Nephron (organoid): Measurements from ENCODE around the gene LDB1.

Source experiments
- H3K27ac Mint-ChIP-seq, 3 experiments: 2 replicates each; pipeline ENCODE4 v1.8.0; 2020; ENCODE audit warnings: mixed read lengths in 3 of 3, mild to moderate bottlenecking in 2 of 3, moderate library complexity in 1 of 3
- H3K27me3 Mint-ChIP-seq: 2 replicates; pipeline ENCODE4 v1.8.0; 2021; ENCODE audit warnings: low read depth, mild to moderate bottlenecking, moderate library complexity, mixed read lengths
- H3K36me3 Mint-ChIP-seq: 2 replicates; pipeline ENCODE4 v1.8.0; 2020; ENCODE audit warnings: low read depth, mixed read lengths
- H3K4me1 Mint-ChIP-seq: 2 replicates; pipeline ENCODE4 v1.8.0; 2020; ENCODE audit warnings: mixed read lengths
- H3K4me3 Mint-ChIP-seq, 3 experiments: 2 replicates each; pipeline ENCODE4 v1.8.0; 2020; ENCODE audit warnings: mild to moderate bottlenecking in 3 of 3, mixed read lengths in 3 of 3, moderate library complexity in 2 of 3
- H3K9me3 Mint-ChIP-seq: 2 replicates; pipeline ENCODE4 v1.8.0; 2020; ENCODE audit warnings: mixed read lengths
- TF ChIP-seq, protein P1 (sequence below), 3 experiments: fragments of 200-600 bp; sonication (generic); IDR thresholded peaks; one replicate each; pipeline ENCODE4 v1.5.0; 2021; ENCODE audit warnings: antibody characterized with exemption in 3 of 3; ENCODE audit not compliant: unreplicated experiment in 3 of 3

Gene LDB1

DNA sequence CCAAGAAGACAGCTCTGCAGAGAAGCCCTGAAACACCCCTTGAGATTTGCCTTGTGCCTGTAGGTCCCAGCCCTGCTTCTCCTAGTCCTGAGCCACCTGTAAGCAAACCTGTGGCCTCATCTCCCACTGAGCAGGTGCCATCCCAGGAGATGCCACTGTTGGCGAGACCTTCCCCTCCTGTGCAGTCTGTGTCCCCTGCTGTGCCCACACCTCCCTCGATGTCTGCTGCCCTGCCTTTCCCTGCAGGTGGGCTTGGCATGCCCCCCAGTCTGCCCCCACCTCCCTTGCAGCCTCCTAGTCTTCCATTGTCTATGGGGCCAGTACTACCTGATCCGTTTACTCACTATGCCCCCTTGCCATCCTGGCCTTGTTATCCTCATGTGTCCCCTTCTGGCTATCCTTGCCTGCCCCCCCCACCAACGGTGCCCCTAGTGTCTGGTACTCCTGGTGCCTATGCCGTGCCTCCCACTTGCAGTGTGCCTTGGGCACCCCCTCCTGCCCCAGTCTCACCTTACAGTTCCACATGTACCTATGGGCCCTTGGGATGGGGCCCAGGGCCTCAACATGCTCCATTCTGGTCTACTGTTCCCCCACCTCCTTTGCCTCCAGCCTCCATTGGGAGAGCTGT, 20.9 kb upstream of the LDB1 start:
- H3K9me3 Mint-ChIP-seq, result no peaks in the 10 kb centered on the region
- H3K36me3 Mint-ChIP-seq, result peaks cover 65% of the 10 kb centered on the region
- no peak overlapping the region for H3K27ac Mint-ChIP-seq
- H3K4me3 Mint-ChIP-seq, result no peak overlapping the region
- TF ChIP-seq, protein P1, sequence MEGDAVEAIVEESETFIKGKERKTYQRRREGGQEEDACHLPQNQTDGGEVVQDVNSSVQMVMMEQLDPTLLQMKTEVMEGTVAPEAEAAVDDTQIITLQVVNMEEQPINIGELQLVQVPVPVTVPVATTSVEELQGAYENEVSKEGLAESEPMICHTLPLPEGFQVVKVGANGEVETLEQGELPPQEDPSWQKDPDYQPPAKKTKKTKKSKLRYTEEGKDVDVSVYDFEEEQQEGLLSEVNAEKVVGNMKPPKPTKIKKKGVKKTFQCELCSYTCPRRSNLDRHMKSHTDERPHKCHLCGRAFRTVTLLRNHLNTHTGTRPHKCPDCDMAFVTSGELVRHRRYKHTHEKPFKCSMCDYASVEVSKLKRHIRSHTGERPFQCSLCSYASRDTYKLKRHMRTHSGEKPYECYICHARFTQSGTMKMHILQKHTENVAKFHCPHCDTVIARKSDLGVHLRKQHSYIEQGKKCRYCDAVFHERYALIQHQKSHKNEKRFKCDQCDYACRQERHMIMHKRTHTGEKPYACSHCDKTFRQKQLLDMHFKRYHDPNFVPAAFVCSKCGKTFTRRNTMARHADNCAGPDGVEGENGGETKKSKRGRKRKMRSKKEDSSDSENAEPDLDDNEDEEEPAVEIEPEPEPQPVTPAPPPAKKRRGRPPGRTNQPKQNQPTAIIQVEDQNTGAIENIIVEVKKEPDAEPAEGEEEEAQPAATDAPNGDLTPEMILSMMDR (IDR thresholded peaks at IDR 0.05; ENCODE audit: unreplicated experiment in 3 of 3), result no peak
- H3K4me1 Mint-ChIP-seq, result peaks cover 23% of the 10 kb centered on the region
- no peaks in the 10 kb centered on the region for H3K27me3 Mint-ChIP-seq

DNA sequence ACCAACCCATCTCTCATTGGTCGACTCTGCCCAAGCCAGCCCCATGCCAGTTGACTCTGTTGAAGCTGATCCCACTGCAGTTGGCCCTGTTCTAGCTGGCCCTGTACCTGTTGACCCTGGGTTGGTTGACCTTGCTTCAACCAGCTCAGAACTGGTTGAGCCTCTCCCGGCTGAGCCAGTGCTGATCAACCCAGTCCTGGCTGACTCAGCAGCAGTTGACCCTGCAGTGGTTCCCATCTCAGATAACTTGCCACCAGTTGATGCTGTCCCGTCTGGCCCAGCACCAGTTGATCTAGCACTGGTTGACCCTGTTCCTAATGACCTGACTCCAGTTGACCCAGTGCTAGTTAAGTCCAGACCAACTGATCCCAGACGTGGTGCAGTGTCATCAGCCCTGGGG, 20.1 kb upstream of the LDB1 start:
- Mint-ChIP-seq H3K4me1 (peaks cover 29% of the 10 kb centered on the region), H3K27ac (no peak overlapping the region), H3K27me3 (no peaks in the 10 kb centered on the region), H3K9me3 (no peaks in the 10 kb centered on the region), H3K4me3 (no peak overlapping the region), H3K36me3 (peaks cover 60% of the 10 kb centered on the region)
- TF ChIP-seq, protein P1 (IDR thresholded peaks at IDR 0.05; ENCODE audit: unreplicated experiment in 3 of 3), result no peak

DNA sequence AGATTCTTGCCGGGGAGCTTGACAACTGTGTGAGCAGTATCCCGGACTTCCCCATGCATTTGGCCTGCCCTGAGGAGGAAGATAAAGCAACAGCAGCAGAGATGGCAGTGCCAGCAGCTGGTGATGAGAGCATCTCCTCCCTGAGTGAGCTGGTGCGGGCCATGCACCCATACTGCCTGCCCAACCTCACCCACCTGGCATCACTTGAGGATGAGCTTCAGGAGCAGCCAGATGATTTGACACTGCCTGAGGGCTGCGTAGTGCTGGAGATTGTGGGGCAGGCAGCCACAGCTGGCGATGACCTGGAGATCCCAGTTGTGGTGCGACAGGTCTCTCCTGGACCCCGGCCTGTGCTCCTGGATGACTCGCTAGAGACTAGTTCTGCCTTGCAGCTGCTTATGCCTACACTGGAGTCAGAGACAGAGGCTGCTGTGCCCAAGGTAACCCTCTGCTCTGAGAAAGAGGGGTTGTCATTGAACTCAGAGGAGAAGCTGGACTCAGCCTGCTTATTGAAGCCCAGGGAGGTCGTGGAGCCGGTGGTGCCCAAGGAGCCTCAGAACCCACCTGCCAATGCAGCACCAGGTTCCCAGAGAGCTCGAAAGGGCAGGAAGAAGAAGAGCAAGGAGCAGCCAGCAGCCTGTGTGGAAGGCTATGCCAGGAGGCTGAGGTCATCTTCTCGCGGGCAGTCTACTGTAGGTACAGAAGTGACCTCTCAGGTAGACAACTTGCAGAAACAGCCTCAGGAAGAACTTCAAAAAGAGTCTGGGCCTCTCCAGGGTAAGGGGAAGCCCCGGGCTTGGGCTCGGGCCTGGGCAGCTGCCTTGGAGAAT, 19.3 kb upstream of the LDB1 start:
- TF ChIP-seq, protein P1 (IDR thresholded peaks at IDR 0.05; ENCODE audit: unreplicated experiment in 3 of 3), result no peak
- H3K36me3 Mint-ChIP-seq, result peaks cover 58% of the 10 kb centered on the region
- H3K27me3 Mint-ChIP-seq, result no peaks in the 10 kb centered on the region
- peaks cover 36% of the 10 kb centered on the region for H3K4me1 Mint-ChIP-seq
- H3K27ac Mint-ChIP-seq, result no peak overlapping the region
- H3K9me3 Mint-ChIP-seq, result no peaks in the 10 kb centered on the region
- H3K4me3 Mint-ChIP-seq, result no peak overlapping the region

DNA sequence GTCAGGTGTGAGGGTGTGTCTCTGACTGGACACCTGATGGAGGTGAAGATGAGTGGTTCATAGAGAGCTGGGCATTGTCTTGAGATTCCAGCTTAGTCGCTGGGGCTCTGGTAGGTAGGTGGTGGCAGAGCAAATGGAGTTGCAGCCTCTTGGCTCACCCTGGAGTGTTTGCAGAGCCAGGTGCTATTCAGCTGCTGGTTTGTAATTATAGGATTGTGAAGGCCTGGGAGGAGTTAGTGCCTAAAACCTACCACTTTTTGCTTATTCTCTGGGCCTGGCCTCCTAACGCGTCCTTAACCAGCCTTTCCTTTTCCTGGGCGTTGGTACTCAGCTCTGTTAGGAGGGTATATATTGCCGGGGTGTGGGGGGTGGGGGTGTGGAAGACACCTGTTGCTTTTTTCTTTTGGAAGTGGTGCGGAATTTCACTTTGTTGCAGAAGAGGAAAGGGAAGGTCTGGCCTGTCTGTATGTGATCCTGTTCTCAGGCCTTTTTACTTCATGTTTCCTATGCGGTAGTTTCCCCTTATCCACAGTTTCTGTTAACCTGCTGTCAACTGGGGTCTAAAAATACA, 15.9 kb upstream of the LDB1 start:
- H3K4me3 Mint-ChIP-seq, result peak overlapping the region; percentile 55 to 73 (median 55)
- H3K36me3 Mint-ChIP-seq, result peaks cover 32% of the 10 kb centered on the region
- peaks cover 45% of the 10 kb centered on the region for H3K4me1 Mint-ChIP-seq
- H3K27ac Mint-ChIP-seq, result peak overlapping the region; percentile 2 to 50 (median 4)
- H3K27me3 Mint-ChIP-seq, result no peaks in the 10 kb centered on the region
- TF ChIP-seq, protein P1 (IDR thresholded peaks at IDR 0.05; ENCODE audit: unreplicated experiment in 3 of 3), result no peak
- no peaks in the 10 kb centered on the region for H3K9me3 Mint-ChIP-seq

DNA sequence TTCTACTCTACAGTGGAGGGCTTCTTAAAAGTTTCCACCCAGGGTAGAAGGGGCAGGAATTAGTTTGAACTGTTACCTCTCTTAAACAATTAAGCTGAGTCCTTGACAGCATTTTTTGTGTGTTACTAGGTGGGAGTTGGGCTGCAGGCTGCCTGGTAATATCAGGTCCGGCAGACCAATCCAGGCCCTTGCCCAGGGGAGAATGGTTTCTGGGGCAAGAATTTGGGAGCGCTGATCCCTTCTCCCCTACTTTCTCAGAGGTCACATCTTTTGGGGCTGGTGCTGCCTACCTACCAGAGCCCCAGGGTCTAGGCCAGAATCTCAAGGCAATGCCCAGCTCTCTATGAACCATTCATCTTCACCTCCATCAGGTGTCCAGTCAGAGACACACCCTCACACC, 14.2 kb upstream of the LDB1 start:
- peaks cover 45% of the 10 kb centered on the region for H3K4me1 Mint-ChIP-seq
- TF ChIP-seq, protein P1 (IDR thresholded peaks at IDR 0.05; ENCODE audit: unreplicated experiment in 3 of 3), result no peak
- H3K9me3 Mint-ChIP-seq, result no peaks in the 10 kb centered on the region
- peak overlapping the region; percentile 93 to 98 (median 96) for H3K4me3 Mint-ChIP-seq
- peaks cover 3% of the 10 kb centered on the region for H3K27me3 Mint-ChIP-seq
- peaks cover 15% of the 10 kb centered on the region for H3K36me3 Mint-ChIP-seq
- peak overlapping the region; percentile 93 to 97 (median 96) for H3K27ac Mint-ChIP-seq
